Left colon (tissue), 2 donors: ENCODE data around the gene SPDYE3. TPM values are rescaled to one million over a fixed set of nuclear protein-coding genes. Genes with fewer than 3 reads are reported as not detected.
"Not testable (repeated sequence)": the region's sequence is repeated elsewhere in the genome, so short reads cannot be mapped to it uniquely, and the experiment has no call there.

Experiments used
- ATAC-seq: fragments of 200-7000 bp; cut with Tn5 transposase; one replicate; pipeline ENCODE4 v1.9.1; 2020; ENCODE audit warnings: mild to moderate bottlenecking, moderate library complexity
- DNase-seq, 2 donors: peaks; one replicate each; pipeline ENCODE4 v3.0.0-alpha.2; 2020
- intact Hi-C, 2 donors: fragments of 100-400 bp; cut with DNase I in 1 of 2; cut with micrococcal nuclease in 1 of 2; formaldehyde crosslinking; loops; one replicate each; pipeline versions ENCODE4 v1.11.2 to v1.14.0; 2022; cut with DNase I, micrococcal nuclease
- total RNA-seq, 2 donors: library from RNA; stranded (reverse); fragmentation: NEBNext Ultra II Directional; extraction: Animal tissue kit (Norgen Biotek cat#: 25700); gene quantifications; one replicate each; pipeline ENCODE4 v1.2.1, GENCODE V29; 2021
- donor health status: DM: no; HTN: no; CAD: no.
- donor health status: DM: yes; HTN: yes; CAD: no.

SPDYE3 gene
- total RNA-seq, 2 donors from 2014 or later, result not detected

DNA sequence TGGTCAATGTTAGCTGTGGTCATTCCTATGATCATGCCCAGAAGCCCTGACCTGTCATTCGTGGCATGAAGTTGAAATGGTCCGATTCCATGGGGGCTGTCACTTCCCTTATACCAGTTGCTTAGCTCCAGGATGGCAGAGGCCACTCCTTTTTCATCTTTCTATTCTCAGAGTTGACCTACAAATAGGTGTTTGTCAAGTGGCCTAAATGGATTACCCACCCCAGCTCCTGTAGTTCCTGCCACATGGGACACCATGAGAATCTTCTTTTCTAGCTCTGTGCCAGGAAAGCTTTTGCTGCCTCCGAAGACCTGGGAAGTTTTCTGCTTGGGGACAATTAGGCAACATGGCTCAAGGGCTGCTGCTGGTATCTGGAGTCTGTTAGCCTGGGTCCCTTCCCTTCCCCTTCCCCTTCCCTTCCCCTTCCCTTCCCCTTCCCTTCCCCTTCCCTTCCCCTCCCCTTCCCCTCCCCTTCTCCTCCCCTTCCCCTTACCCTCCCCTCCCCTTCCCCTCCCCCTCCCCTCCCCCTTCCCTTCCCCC, 25.4 kb upstream of the SPDYE3 start:
- intact Hi-C loops, ATAC-seq, DNase-seq: not testable (repeated sequence)

DNA sequence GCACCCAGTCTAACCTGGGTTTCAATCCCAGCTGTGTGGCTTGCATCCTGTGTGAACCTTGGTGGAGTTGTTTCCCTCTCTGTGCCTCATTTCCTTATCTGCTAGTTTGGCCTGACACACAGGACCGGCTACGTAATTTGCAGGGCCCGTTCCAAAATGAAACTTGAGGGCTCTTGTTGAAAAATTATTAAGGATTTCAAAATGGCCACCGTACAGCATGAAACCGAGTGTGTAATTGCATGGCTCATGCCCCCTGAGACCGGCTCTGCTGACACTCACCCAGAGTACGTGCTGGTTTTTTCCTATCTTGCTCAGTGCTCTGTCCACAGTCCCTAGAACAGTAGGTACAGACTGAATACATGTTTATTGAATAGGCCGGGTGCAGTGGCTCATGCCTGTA, 24.4 kb upstream of the SPDYE3 start:
- DNase-seq, ATAC-seq, intact Hi-C loops: not testable (repeated sequence)

DNA sequence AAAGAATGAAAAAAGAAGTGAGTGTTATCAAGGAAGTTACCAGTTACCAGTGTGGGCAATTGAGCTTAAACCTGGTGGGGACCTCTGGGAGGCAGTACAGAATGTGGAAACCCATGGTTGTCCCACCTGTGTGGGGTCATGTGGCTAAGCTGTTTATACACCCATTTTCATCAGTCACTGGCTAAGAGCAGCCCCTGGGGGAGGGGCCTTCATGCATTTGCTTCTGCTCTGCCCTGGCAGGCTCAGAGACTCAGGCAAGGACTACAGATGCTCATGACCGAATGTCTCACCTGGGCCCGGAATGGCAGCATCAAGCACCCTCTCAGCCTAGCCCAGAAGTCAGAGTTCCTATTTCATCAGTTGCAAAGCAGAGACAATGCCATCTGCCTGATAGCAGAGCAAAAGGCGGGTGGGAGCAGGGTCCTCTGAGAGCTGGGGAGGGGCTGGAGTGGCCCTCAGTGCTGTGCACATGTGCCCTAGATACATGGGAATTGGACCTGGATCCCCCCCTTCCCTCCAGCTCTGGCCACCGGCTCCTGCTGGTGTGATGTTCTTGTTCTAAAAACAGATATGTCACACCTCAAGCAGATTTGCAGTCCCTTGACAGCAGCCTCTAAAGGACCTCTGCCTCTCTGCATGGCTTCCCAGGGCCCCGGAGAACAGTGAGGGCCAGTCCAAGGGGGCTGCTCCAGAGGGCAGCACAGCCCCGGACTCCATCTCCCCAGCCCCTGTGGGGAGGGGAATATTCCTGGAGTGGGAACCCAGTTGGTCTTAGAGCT, 20.1 kb upstream of the SPDYE3 start:
- ATAC-seq, DNase-seq, intact Hi-C loops: not testable (repeated sequence)

DNA sequence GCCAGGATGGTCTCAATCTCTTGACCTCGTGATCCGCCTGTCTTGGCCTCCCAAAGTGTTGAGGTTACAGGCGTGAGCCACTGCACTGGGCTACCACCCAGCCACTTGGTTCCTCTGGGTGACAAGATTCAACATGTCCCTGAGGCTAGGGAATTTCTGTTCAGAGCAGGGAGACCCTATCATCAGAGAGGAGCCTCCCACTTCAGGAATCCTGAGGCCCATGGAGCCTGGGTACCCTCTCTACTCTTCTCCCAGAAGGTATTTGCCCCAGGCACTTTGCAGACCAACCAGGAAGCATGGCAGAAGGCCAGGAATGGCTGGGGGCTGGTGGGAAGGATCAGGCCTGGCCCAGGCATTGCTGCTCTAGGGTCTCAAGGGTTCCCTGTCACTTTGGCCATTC, 19.2 kb upstream of the SPDYE3 start:
- intact Hi-C loops, DNase-seq: not testable (repeated sequence)

DNA sequence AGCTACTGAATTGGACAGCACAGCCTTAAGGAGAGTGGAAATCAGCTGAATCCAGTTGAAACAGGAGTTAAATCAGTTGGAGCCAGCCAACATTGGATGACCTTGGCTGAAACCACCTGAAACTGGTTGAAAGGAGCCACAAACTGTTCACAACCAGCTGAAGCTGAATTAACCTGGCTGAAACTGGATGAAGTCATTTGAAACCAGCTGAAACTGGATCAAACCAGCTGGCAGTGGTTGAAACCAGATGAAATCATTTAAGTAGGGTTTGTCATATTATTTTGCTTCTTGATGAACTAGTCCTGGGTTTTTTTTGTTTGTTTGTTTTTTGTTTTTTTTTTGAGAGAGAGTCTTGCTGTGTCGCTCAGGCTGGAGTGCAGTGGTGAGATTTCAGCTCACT, 15.3 kb upstream of the SPDYE3 start:
- intact Hi-C loops, ATAC-seq, DNase-seq: not testable (repeated sequence)

More for the DNA sequence above, 19.2 kb upstream of the SPDYE3 start:
- not testable (repeated sequence) for ATAC-seq

DNA sequence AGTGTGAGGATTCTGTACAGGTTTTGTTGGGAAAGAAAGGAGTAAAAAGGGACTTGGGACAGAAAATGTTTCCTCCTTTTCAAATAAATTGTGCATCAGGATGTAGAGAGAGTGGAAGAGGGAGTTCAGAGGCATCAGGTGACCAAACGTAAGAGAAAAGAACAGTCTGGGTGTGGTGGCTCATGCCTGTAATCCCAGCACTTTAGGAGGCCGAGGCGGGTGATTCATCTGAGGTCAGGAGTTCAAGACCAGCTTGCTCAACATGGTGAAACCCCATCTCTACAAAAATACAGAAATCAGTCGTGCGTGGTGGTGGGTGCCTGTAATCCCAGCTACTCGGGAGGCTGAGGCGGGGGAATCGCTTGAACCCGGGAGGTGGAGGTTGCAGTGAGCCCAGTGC, 12.2 kb upstream of the SPDYE3 start:
- ATAC-seq, intact Hi-C loops, DNase-seq: not testable (repeated sequence)

DNA sequence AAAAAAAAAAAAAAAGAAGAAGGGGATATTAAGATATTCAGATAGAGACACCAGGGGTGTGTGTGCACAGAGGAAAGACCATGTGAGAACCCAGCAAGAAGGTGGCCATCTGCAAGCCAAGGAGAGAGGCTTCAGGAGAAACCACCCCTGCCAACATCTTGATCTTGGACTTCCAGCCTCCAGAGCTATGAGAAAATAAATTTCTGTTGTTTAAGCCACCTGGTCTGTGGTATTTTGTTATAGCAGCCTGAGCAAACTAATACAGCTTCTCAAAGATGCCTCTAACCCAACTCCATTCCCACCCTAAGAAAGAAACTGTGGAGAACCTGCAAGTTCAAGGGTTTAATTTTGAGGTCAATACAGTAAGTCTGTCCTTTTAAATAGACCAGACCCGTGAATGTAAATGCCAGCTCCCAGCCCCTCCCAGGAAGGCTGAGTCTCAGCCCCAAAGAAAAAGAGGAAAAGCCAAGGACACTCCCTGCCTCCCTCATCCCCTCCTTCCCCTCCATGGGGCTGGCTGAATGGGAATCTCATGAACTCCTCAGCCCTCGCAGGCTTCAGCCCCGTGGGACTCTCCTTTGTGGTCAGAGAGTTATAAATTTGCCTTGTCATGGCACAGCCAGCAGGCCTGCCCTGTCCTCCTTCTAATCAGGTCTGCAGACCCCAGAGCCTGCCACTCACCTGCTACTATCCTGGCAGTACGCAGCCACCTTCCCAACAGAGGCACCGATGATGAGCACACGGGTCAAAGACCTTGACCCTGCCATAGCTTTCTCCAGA, 9.5 kb upstream of the SPDYE3 start:
- intact Hi-C loops, ATAC-seq, DNase-seq: not testable (repeated sequence)

DNA sequence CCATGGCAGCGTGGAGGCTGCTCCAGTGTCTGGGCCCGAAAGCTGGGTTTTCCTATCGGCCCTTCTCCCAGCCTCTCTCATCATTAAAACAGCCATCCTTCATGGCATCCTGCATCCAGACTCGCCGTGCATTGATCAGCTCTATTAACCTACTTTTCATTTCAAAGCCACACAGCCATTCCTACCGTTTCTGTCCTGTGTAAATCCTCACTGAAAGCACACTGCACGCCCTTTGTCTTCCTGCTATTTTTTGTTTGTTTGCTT, 8.9 kb upstream of the SPDYE3 start:
- intact Hi-C loops, ATAC-seq, DNase-seq: not testable (repeated sequence)

DNA sequence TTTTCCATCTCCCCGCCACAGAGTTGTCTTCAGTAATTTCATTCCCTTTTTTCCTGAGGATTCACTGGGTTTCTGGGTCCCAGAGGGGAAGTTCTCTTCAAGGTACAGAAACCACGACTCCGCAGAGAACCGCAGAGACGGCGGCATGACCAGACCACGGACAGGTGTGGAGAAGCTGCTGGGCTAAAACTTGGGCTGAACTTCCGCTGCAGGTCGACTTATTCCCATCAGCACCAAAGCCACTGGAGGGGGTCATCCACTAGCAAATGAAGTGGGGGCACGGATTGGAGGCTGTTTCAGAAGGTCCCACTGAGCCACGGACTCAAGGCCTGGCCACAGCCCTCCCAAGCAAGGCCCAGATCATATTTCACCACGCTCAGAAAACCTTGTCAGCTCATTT, 3.0 kb upstream of the SPDYE3 start:
- ATAC-seq, DNase-seq, intact Hi-C loops: not testable (repeated sequence)

DNA sequence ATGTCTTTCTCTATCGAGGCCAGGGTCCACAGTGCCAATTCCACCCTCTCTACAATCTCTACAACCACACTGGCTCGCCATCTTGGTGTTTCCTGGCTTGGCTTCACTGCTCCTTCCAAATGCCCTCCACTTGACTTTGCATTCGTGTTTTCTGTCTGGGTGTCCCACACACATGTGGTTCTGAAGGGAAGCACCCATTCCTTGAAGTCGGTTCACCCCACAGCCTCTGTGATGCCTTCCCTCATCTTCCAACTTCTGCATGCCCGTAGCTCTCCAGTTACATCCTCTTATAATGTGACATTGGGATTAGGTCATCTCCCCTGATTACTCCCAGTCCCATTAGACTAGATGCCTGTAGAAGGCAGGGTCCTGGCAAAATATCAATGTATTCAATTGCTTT, 10.8 kb downstream of the SPDYE3 start:
- intact Hi-C loops, ATAC-seq: not testable (repeated sequence)

DNA sequence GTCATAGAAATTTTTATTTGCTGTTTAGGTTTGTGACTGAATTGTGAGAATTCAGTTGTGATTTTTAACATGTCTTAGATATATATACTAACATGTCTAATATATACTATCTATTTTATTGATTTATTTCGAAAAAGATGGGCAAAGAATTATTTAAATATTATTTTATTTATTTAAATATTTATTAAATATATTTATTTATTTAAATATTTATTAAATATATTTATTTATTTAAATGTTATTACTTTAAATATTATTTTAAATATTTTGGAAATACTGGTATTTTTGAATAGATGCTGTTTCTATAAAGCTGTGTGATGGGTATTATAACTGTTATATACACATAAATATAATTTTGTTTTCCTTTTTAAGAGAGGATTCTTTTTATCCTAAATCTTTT, 14.1 kb downstream of the SPDYE3 start:
- ATAC-seq, DNase-seq, intact Hi-C loops: not testable (repeated sequence)

More for the DNA sequence above, 10.8 kb downstream of the SPDYE3 start:
- not testable (repeated sequence) for DNase-seq

DNA sequence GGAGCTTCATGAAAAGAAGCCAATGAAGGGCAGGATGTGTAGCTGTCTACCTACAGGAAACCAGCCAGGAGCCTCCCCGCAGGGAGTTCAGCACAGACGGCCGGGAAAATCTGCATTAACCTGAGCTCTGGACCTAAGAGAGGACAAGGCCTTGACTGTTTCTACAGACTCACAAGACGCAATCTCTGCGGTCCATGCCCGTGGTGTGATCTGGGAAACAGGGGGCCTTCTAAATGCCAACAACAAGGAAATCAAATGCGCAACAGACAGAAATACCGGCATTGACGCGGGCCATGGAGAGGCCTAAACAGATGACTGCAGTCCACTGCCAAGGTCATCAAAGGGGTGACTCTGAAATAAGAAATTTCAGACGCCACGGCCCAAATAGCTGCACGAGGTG, 16.7 kb downstream of the SPDYE3 start:
- DNase-seq, ATAC-seq, intact Hi-C loops: not testable (repeated sequence)

DNA sequence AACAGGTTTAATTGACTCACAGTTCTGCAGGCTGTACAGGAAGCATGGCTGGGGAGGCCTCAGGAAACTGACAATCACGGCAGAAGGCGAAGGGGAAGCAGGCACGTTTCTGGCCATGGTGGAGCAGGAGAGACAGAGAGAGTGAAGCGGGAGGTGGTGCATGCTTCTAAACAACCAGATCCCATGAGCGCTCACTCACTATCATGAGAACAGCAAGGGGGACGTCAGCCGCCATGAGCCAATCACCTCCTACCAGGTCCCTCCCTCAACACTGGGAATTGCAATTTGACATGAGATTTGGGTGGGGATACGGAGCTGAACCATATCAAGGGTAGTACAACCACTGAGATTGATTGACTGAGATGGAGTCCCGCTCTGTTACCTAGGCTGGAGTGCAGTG, 18.2 kb downstream of the SPDYE3 start:
- intact Hi-C loops, DNase-seq, ATAC-seq: not testable (repeated sequence)

DNA sequence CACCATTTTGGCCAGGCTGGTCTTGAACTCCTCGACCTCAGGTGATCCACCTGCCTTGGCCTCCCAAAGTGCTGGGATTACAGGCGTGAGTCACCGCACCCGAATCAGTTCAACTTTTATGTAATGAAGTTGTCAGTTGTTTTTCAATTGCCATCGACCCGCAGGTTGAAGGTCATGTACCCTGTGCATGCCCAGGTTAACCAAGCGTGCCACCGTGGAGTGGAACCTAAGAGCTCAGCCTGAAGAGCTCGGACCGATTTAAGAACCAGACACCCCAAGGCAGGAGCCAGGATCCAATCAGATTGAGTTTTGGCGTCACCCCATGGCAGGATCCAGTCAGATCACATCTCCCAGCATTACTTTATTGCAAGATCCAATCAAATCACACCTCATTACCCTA, 19.4 kb downstream of the SPDYE3 start:
- DNase-seq, ATAC-seq, intact Hi-C loops: not testable (repeated sequence)

DNA sequence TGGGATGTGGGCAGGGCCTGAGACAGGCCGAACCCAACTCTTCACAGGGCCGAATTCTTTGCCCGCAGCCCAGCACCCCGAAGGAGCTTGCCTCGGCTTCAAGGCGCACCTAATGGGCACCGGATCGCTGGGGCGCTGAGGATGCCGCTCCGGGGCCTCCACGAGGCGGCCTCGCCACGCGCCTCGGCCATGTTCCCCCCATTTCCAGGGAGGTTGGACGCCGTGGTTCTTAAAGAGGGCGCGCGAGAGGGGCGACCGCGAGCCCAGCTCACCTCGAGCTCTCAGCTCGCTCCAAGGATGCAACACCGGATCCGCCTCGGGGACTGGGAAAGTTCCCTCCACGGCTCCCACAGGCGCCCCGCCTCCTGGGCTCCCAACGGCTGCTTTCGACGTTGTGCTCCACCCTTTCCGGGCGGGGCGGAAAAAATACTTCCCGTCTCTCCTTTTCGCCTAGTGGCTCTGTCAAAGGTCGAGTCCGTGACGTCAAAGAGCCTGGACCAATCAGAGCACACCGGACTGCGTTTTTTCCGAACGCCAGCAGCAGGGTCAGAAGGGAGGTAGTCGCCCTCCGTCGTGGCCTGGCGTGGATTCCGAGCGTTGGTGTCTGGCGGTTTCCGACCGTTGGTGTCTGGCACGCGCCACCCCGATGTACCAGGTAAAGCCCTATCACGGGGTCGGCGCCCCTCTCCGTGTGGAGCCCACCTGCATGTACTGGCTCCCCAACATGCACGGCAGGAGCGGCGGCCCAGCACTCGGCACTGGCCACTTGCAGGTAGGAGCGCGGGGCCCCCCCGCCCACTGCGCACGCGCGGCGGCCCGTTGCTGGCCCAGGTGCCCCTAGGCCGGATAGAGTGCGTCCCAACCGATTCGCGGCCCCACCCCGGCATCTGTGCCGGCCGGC, 28.3 kb downstream of the SPDYE3 start:
- intact Hi-C loops, result not testable (repeated sequence)
- DNase-seq, result peak; percentile 93
- ATAC-seq, result peak; percentile 95

DNA sequence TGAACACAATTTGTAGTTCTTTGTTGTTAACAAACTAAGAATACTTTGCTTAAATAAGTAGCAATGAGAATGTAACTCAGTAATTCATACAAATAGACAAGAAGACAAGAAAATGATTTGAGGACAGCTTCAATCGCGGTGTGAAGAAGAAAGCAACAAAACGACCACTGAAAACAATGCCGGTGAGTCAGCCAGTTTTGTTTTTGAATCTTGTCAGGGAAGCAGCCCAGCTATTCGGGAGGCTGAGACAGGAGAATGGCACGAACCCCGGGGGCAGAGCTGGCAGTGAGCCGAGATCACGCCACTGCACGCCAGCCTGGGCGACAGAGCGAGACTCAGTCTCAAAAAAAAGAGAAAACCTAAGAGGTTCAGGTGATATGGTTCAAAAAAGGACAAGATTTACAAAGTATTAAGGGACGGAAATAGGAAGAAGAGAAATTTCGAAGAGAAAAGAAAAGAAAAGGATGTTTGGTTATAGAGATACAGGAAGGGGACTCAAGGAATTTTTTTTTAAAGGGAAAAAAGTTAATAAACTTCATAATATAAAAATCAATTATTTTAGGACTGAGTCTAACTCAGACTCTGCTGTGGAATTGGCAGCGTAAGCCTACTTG, 30.7 kb downstream of the SPDYE3 start:
- intact Hi-C loops, DNase-seq, ATAC-seq: not testable (repeated sequence)

DNA sequence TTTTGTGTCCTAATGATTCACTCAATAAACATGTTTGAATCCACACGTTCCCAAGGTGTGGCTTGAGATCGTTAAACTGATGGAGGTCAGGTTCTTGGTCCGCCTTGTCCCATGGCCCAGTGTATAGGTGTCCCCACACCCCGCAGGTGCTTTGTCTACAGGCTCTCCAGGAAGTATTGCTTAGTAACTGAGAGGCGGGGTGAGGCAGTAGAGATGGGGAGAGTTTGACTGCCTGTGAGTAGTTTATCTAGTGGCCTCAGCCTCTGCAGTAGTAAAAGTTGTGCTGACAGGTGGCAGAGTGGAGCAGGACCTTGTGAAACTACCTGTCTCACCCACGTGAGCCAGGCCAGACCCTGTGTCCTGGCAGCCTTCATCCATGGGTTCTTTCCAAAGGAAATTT, 33.8 kb downstream of the SPDYE3 start:
- peak; percentile 93 for ATAC-seq

DNA sequence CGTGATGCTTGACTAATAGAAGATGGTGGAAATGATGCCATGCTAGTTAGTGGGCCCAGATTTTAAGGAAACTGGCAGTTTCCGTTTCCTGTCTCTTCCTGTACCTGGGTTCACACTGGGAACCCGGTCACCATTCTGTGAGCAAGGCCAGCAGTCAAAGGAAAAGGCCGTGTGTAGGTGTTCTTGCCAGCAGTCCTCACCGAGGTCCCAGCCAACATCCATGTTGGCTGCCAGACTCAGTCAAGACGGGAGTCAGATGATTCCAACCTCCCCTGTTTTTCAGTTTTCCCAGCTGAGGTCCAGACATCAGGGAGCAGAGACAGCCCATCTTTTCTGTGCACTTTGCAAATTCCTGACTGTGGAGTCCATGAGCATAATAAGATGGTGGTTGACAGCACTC, 35.3 kb downstream of the SPDYE3 start:
- ATAC-seq, result no peak
- intact Hi-C loops, result no loop called here
- DNase-seq, result no peak

More for the DNA sequence above, 33.8 kb downstream of the SPDYE3 start:
- DNase-seq, result peak; percentile 61 to 84
- intact Hi-C loops, result not testable (repeated sequence)
